Measurements from ENCODE around the gene TMEM270. TPM values are rescaled to one million over a fixed set of nuclear protein-coding genes. Genes with fewer than 3 reads are reported as not detected.

Gene TMEM270
- total RNA-seq, 4 donors from 2014 or later, result not detected

DNA sequence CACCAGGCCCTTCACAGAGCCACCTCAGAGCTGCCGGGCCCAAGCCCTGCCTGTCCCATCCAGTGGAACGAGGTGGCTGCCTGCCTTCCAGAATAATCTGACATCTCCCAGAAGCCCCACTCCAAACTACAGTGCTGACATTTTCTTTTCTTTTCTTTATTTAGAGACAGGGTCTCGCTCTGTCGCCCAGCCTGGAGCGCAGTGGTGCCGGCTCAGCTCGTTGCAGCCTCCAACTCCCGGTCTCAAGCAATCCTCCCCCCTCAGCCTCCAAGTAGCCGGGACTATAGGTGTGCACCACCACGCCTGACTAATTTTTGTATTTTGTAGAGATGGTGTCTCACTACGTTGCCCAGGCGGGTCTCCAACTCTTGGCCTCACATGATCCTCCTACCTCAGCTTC lies 346 bp downstream of the TMEM270 start:
- TF ChIP-seq POLR2A (IDR thresholded peaks at IDR 0.05) (no peak), EP300 (IDR thresholded peaks at IDR 0.05) (no peak)
- TF ChIP-seq, protein P1, sequence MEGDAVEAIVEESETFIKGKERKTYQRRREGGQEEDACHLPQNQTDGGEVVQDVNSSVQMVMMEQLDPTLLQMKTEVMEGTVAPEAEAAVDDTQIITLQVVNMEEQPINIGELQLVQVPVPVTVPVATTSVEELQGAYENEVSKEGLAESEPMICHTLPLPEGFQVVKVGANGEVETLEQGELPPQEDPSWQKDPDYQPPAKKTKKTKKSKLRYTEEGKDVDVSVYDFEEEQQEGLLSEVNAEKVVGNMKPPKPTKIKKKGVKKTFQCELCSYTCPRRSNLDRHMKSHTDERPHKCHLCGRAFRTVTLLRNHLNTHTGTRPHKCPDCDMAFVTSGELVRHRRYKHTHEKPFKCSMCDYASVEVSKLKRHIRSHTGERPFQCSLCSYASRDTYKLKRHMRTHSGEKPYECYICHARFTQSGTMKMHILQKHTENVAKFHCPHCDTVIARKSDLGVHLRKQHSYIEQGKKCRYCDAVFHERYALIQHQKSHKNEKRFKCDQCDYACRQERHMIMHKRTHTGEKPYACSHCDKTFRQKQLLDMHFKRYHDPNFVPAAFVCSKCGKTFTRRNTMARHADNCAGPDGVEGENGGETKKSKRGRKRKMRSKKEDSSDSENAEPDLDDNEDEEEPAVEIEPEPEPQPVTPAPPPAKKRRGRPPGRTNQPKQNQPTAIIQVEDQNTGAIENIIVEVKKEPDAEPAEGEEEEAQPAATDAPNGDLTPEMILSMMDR (IDR thresholded peaks at IDR 0.05), result no peak
- 87 to 90% methylated on average over 12 of the region's 12 CpGs for WGBS, 2 donors

DNA sequence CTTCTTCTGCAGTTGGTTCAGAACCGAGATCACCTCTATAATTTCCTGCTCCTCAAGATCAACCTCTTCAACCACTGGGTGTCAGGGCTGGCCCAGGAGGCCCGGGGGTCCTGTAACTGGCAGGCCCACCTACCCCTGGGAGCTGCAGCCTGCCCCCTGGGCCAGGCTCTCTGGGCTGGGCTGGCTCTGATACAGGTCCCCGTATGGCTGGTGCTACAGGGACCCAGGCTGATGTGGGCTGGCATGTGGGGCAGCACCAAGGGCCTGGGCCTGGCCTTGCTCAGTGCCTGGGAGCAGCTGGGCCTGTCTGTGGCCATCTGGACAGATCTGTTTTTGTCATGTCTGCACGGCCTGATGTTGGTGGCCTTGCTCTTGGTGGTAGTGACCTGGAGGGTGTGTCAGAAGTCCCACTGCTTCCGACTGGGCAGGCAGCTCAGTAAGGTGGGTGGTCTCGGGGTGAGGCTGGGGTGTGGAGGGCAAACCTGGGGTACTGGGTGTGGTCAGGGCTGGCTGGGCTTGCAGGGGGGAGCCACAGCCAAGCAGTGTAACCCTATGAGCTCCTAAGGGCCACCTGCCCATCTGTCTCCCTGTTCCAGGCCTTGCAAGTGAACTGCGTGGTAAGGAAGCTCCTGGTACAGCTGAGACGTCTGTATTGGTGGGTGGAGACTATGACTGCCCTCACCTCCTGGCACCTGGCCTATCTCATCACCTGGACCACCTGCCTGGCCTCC lies 4.2 kb downstream of the TMEM270 start:
- Histone ChIP-seq H3K9me3 (no peaks in the 10 kb centered on the region), H3K4me3 (no peak overlapping the region), H3K4me1 (peaks cover 0 to 14% (median 0%) of the 10 kb centered on the region in 4 donors), H3K27me3 (no peaks in the 10 kb centered on the region), H3K36me3 (no peaks in the 10 kb centered on the region), H3K27ac (no peak overlapping the region)
- DNase-seq (ENCODE audit: low spot score in 2 of 2), result no peak
- TF ChIP-seq EP300 (IDR thresholded peaks at IDR 0.05), result no peak
- TF ChIP-seq, protein P1 (IDR thresholded peaks at IDR 0.05), result no peak
- no peak for TF ChIP-seq POLR2A (IDR thresholded peaks at IDR 0.05)
- WGBS, 2 donors, result 64 to 69% methylated on average over 6 to 7 of the region's 8 CpGs

More for the DNA sequence above, 346 bp downstream of the TMEM270 start:
- no peaks in the 10 kb centered on the region for H3K27me3 ChIP-seq
- H3K27ac ChIP-seq, result no peak overlapping the region
- no peak for DNase-seq (ENCODE audit: low spot score in 2 of 2)
- H3K4me1 ChIP-seq, result no peaks in the 10 kb centered on the region
- no peaks in the 10 kb centered on the region for H3K36me3 ChIP-seq
- H3K4me3 ChIP-seq, result no peak overlapping the region
- H3K9me3 ChIP-seq, result no peaks in the 10 kb centered on the region

DNA sequence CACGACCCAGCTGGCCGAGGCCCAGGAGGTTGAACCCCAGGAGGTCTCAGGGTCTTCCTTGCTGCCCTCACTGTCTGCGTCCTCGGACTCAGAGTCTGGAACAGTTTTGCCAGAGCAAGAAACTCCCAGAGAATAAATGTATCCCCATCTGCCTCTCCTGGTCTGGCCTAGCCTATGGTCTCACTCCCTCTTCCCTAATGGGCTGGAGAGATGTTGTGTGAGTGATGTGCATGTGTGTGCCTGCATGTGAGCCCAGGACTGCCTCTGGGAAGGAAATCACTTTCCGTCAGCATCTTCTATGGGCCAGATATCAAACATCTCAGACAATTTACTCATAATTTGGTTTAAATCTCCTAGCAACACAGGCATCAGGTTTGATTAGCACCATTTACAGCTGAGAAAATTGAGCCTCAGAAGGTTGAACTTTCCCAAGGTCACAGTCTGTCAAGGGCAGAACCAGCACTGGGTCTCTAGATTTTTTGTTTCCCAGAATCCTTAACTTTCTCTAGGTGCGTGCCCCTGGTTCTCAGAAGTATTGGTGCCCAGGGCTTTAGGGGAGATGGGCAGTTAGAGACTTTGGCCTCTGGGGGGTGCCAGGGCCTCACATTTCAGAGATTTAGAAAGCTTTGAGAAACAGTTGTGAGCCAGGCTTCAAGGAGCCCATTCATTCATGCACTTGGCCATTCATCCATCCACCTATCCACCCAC lies 4.9 kb downstream of the TMEM270 start:
- H3K4me1 ChIP-seq, result peaks cover 0 to 22% (median 0%) of the 10 kb centered on the region in 4 donors
- no peaks in the 10 kb centered on the region for H3K27me3 ChIP-seq
- no peaks in the 10 kb centered on the region for H3K9me3 ChIP-seq
- no peak overlapping the region for H3K27ac ChIP-seq
- WGBS, 2 donors, result 62 to 70% methylated on average over 6 of the region's 6 CpGs
- TF ChIP-seq POLR2A (IDR thresholded peaks at IDR 0.05), result no peak
- TF ChIP-seq EP300 (IDR thresholded peaks at IDR 0.05), result no peak
- TF ChIP-seq, protein P1 (IDR thresholded peaks at IDR 0.05), result peak; percentile 45 to 68 (median 54)
- H3K4me3 ChIP-seq, result no peak overlapping the region
- peak in 1 of 2 donors; percentile 46 for DNase-seq (ENCODE audit: low spot score in 2 of 2)
- H3K36me3 ChIP-seq, result no peaks in the 10 kb centered on the region

DNA sequence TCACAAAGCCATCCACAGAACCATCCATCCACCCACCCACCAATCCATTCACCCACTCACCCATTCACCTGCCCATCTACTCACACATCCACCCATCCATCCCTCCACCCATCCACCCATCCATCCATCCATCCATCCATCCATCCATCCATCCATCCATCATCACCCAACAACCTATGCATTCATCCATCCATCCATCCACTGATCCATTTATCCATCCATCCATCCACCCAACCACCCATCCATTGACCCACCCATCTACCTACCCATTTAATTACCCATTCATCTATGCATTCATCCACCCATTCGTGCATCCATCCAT lies 5.4 kb downstream of the TMEM270 start:
- no peaks in the 10 kb centered on the region for H3K36me3 ChIP-seq
- TF ChIP-seq POLR2A (IDR thresholded peaks at IDR 0.05) (no peak), EP300 (IDR thresholded peaks at IDR 0.05) (no peak)
- TF ChIP-seq, protein P1 (IDR thresholded peaks at IDR 0.05), result no peak
- 88 to 93% methylated on average over 1 of the region's 1 CpG for WGBS, 2 donors
- DNase-seq (ENCODE audit: low spot score in 2 of 2), result no peak
- no peaks in the 10 kb centered on the region for H3K27me3 ChIP-seq
- no peak overlapping the region for H3K27ac ChIP-seq
- H3K9me3 ChIP-seq, result no peaks in the 10 kb centered on the region
- H3K4me3 ChIP-seq, result no peak overlapping the region
- peaks cover 0 to 27% (median 2%) of the 10 kb centered on the region in 4 donors for H3K4me1 ChIP-seq
